K562 (cell line): ENCODE measurements around the gene TMEM120B. TPM values are rescaled to one million over a fixed set of nuclear protein-coding genes. Genes with fewer than 3 reads are reported as not detected.

Source experiments
- CAMTA2 ChIP-seq: fragments of 250-450 bp; sonication (Bioruptor Pico); conservative IDR thresholded peaks from 2 replicates; pipeline ENCODE4 v1.5.1; 2022
- CCAR2 ChIP-seq: fragments of 200-400 bp; formaldehyde crosslinking; IDR thresholded peaks from 2 replicates; pipeline ENCODE4 v1.6.1; 2017; ENCODE audit warnings: mild to moderate bottlenecking, low read depth, low read length
- CTBP1 ChIP-seq: fragments of 450-650 bp; IDR thresholded peaks from 2 replicates; pipeline ENCODE4 v1.6.1; 2016; ENCODE audit warnings: borderline replicate concordance
- DACH1 ChIP-seq: fragments of 450-650 bp; IDR thresholded peaks from 2 replicates; pipeline ENCODE4 v1.6.1; 2018; ENCODE audit not compliant: partially characterized antibody
- DMBX1 ChIP-seq: fragments of 250-450 bp; sonication (Bioruptor Pico); IDR thresholded peaks from 2 replicates; pipeline ENCODE4 v1.8.0; 2022; ENCODE audit warnings: inconsistent platforms, mild to moderate bottlenecking, moderate library complexity, borderline replicate concordance
- FOXK2 ChIP-seq, 2 experiments: fragments of 450-650 bp; IDR thresholded peaks in 1 of 2; conservative IDR thresholded peaks in 1 of 2; 2 replicates each; pipeline ENCODE4 v1.6.1; 2016; ENCODE audit warnings: low read depth in 2 of 2, mild to moderate bottlenecking in 1 of 2
- GATAD2B ChIP-seq: fragments of 450-650 bp; IDR thresholded peaks from 2 replicates; pipeline ENCODE4 v1.6.1; 2017; ENCODE audit warnings: mild to moderate bottlenecking, borderline replicate concordance
- GTF2E2 ChIP-seq: fragments of 200-800 bp; sonication (Bioruptor generic); IDR thresholded peaks from 2 replicates; pipeline ENCODE4 v1.6.1; 2016; ENCODE audit warnings: missing genetic modification characterization, missing compliant biosample characterization
- HMG20A ChIP-seq: fragments of 450-650 bp; formaldehyde crosslinking; conservative IDR thresholded peaks from 2 replicates; pipeline ENCODE4 v1.4.0; 2020; ENCODE audit warnings: mild to moderate bottlenecking, mixed read lengths
- LEF1 ChIP-seq: fragments of 450-650 bp; IDR thresholded peaks from 2 replicates; pipeline ENCODE4 v1.6.1; 2016; ENCODE audit warnings: mild to moderate bottlenecking
- MTA2 ChIP-seq: fragments of 450-650 bp; IDR thresholded peaks from 2 replicates; pipeline ENCODE4 v1.6.1; 2016; ENCODE audit warnings: low read depth
- MYC ChIP-seq, 2 experiments: fragments of 250-450 bp in 1 of 2; sonication (Bioruptor Pico) in 1 of 2; IDR thresholded peaks; 2 replicates each; pipeline versions ENCODE4 v1.5.1 to v1.6.1; 2012 to 2021; ENCODE audit warnings: low read depth in 2 of 2, borderline replicate concordance in 1 of 2, improper control_type of control experiment in 1 of 2, low read length in 1 of 2, mild to moderate bottlenecking in 1 of 2, moderate library complexity in 1 of 2
- NR3C1 ChIP-seq: sonication (generic); formaldehyde crosslinking; IDR thresholded peaks from 2 replicates; pipeline ENCODE4 v1.8.1; 2022; ENCODE audit warnings: missing genetic modification reagents
- PML ChIP-seq: IDR thresholded peaks from 2 replicates; pipeline ENCODE4 v1.6.1; 2012; ENCODE audit warnings: low read length, inconsistent platforms
- PTRF ChIP-seq: fragments of 450-650 bp; IDR thresholded peaks from 2 replicates; pipeline ENCODE4 v1.6.1; 2016; ENCODE audit warnings: mild to moderate bottlenecking, missing genetic modification characterization, missing compliant biosample characterization
- RBM22 ChIP-seq: fragments of 200-400 bp; formaldehyde crosslinking; IDR thresholded peaks from 2 replicates; pipeline ENCODE4 v1.6.1; 2018; ENCODE audit warnings: low read length, low read depth; ENCODE audit not compliant: poor library complexity, severe bottlenecking
- SMARCC2 ChIP-seq: fragments of 450-650 bp; IDR thresholded peaks from 2 replicates; pipeline ENCODE4 v1.6.1; 2017; ENCODE audit warnings: antibody characterized with exemption, moderate library complexity, mild to moderate bottlenecking, low read depth
- TAF7 ChIP-seq: fragments of 450-650 bp; IDR thresholded peaks from 2 replicates; pipeline ENCODE4 v1.6.1; 2016; ENCODE audit warnings: missing genetic modification characterization, missing compliant biosample characterization
- ZFX ChIP-seq: sonication (generic); formaldehyde crosslinking; IDR thresholded peaks from 2 replicates; pipeline ENCODE4 v1.8.0; 2022; ENCODE audit warnings: mild to moderate bottlenecking, missing genetic modification reagents, moderate library complexity
- ZNF174 ChIP-seq: fragments of 250-450 bp; sonication (Bioruptor Pico); IDR thresholded peaks from 2 replicates; pipeline ENCODE4 v1.4.0; 2020; ENCODE audit warnings: mild to moderate bottlenecking
- ZNF354B ChIP-seq: fragments of 250-450 bp; sonication (Bioruptor Pico); IDR thresholded peaks from 2 replicates; pipeline ENCODE4 v1.4.0; 2020
- ZNF408 ChIP-seq: fragments of 250-450 bp; sonication (Bioruptor Pico); IDR thresholded peaks from 2 replicates; pipeline ENCODE4 v1.4.0; 2020; ENCODE audit warnings: low read depth, mild to moderate bottlenecking, moderate library complexity
- ZNF507 ChIP-seq: conservative IDR thresholded peaks from 2 replicates; pipeline ENCODE4 v1.6.1; 2017; ENCODE audit warnings: missing genetic modification characterization, missing compliant biosample characterization
- ZNF766 ChIP-seq: fragments of 200-800 bp; sonication (Bioruptor generic); conservative IDR thresholded peaks from 2 replicates; pipeline ENCODE4 v1.6.1; 2016; ENCODE audit warnings: missing genetic modification characterization, missing compliant biosample characterization
- polyA plus RNA-seq, 8 experiments: library from polyadenylated mRNA; depleted of rRNA in 4 of 8; stranded (reverse) in 5 of 8; unstranded in 3 of 8; fragments of >200 nt; fragmentation: Nextera tagmentation in 2 of 8; fragmentation: Illumina TruSeq in 1 of 8; extraction: Ambion mirVana in 2 of 8; extraction: Trizol in 1 of 8; gene quantifications; 2 replicates each; pipeline versions ENCODE4 v1.2.1 to v1.2.3, GENCODE V29; 2011 to 2014; ENCODE audit warnings: inconsistent platforms in 1 of 8, missing spikeins in 1 of 8
- total RNA-seq, 7 experiments: library from RNA; depleted of rRNA in 6 of 7; stranded (reverse); fragments of >200 nt in 6 of 7; fragmentation: Illumina TruSeq in 2 of 7; extraction: Trizol in 2 of 7; gene quantifications; 2 replicates each; pipeline versions ENCODE4 v1.2.1 to v1.2.3, GENCODE V29; 2011 to 2021; ENCODE audit warnings: low replicate concordance in 1 of 7
- TF ChIP-seq, protein P1 (sequence below): fragments of 450-650 bp; formaldehyde crosslinking; IDR thresholded peaks from 2 replicates; pipeline ENCODE4 v1.4.0; 2022; ENCODE audit warnings: missing genetic modification characterization
- TF ChIP-seq, protein P2 (sequence below): sonication (generic); formaldehyde crosslinking; IDR thresholded peaks from 2 replicates; pipeline ENCODE4 v1.8.0; 2022; ENCODE audit warnings: mild to moderate bottlenecking, missing genetic modification reagents
- TF ChIP-seq, protein P3 (sequence below): fragments of 450-650 bp; IDR thresholded peaks from 2 replicates; pipeline ENCODE4 v1.7.1; 2018; ENCODE audit warnings: mild to moderate bottlenecking, low read depth; ENCODE audit not compliant: partially characterized antibody

Gene TMEM120B
- total and polyA plus RNA-seq, 9 of the 15 experiments (the other 6 are each of a cell fraction or from before 2014, with no cell fraction given), result 1.7 to 18.6 (median 7.4) TPM

DNA sequence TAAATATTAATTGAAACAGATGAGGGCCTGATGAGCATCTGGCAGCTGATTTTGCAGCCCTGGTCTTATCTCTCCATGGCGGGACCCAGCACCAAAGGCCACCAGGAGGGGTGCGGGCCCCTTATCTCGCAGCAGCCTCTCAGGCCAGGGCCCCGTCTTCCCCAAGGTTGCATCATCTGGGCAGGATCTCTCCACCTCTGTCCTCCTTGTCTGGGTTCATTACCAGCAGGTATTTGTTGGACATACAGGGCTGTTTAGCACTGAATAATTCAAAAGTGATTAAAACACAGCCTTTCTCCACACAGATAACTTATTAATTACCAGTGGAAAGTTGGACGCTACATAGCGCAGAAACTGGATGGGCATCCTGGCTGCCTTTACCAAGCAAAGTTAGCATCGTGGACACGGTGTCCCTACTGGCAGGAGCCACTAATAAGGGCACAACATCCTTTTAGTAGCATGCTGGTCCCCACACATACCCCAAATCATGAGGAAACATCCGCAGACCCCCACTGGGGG lies 25.8 kb downstream of the TMEM120B start (continued):
- no peak for TF ChIP-seq FOXK2 (conservative IDR thresholded peaks at IDR 0.05 in 1 of 2, IDR thresholded peaks at IDR 0.05 in 1 of 2; ENCODE audit: low read depth in 2 of 2)
- TF ChIP-seq ZNF174, result no peak
- TF ChIP-seq DACH1, result peak; percentile 70
- 0 out of 2 replicates have a peak, but pooled peaks have one; percentile 5 for TF ChIP-seq TAF7 (tag)
- peak; percentile 94 for TF ChIP-seq CTBP1
- no peak for TF ChIP-seq NR3C1 (CRISPR knock-in tag)
- TF ChIP-seq HMG20A, result no peak
- TF ChIP-seq LEF1, result peak; percentile 82
- TF ChIP-seq ZNF766 (CRISPR knock-in tag), result peak; percentile 84
- TF ChIP-seq SMARCC2, result peak; percentile 84
- TF ChIP-seq ZFX (CRISPR knock-in tag), result peak; percentile 56
- TF ChIP-seq ZNF507, result no peak
- TF ChIP-seq, protein P1, sequence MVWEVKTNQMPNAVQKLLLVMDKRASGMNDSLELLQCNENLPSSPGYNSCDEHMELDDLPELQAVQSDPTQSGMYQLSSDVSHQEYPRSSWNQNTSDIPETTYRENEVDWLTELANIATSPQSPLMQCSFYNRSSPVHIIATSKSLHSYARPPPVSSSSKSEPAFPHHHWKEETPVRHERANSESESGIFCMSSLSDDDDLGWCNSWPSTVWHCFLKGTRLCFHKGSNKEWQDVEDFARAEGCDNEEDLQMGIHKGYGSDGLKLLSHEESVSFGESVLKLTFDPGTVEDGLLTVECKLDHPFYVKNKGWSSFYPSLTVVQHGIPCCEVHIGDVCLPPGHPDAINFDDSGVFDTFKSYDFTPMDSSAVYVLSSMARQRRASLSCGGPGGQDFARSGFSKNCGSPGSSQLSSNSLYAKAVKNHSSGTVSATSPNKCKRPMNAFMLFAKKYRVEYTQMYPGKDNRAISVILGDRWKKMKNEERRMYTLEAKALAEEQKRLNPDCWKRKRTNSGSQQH, result no peak
- TF ChIP-seq GATAD2B, result peak; percentile 84; the same call in 1 of the 2 replicates
- TF ChIP-seq, protein P2, sequence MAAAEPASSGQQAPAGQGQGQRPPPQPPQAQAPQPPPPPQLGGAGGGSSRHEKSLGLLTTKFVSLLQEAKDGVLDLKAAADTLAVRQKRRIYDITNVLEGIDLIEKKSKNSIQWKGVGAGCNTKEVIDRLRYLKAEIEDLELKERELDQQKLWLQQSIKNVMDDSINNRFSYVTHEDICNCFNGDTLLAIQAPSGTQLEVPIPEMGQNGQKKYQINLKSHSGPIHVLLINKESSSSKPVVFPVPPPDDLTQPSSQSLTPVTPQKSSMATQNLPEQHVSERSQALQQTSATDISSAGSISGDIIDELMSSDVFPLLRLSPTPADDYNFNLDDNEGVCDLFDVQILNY (CRISPR knock-in tag), result no peak
- TF ChIP-seq ZNF354B (CRISPR knock-in tag), result no peak
- TF ChIP-seq ZNF408, result no peak
- TF ChIP-seq CCAR2, result no peak
- no peak for TF ChIP-seq PTRF
- TF ChIP-seq RBM22, result no peak
- no peak for TF ChIP-seq CAMTA2
- no peak for TF ChIP-seq GTF2E2 (tag)
- TF ChIP-seq, protein P3, sequence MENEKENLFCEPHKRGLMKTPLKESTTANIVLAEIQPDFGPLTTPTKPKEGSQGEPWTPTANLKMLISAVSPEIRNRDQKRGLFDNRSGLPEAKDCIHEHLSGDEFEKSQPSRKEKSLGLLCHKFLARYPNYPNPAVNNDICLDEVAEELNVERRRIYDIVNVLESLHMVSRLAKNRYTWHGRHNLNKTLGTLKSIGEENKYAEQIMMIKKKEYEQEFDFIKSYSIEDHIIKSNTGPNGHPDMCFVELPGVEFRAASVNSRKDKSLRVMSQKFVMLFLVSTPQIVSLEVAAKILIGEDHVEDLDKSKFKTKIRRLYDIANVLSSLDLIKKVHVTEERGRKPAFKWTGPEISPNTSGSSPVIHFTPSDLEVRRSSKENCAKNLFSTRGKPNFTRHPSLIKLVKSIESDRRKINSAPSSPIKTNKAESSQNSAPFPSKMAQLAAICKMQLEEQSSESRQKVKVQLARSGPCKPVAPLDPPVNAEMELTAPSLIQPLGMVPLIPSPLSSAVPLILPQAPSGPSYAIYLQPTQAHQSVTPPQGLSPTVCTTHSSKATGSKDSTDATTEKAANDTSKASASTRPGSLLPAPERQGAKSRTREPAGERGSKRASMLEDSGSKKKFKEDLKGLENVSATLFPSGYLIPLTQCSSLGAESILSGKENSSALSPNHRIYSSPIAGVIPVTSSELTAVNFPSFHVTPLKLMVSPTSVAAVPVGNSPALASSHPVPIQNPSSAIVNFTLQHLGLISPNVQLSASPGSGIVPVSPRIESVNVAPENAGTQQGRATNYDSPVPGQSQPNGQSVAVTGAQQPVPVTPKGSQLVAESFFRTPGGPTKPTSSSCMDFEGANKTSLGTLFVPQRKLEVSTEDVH, result no peak
- TF ChIP-seq MYC (IDR thresholded peaks at IDR 0.05; ENCODE audit: low read depth, low read length), result peak; percentile 85
- 0 out of 2 replicates have a peak, but pooled peaks have one; percentile 53 for TF ChIP-seq MYC (CRISPR knock-in tag; IDR thresholded peaks at IDR 0.05; ENCODE audit: borderline replicate concordance, low read depth)
- peak; percentile 94 for TF ChIP-seq DMBX1 (CRISPR knock-in tag)
- peak; percentile 91 for TF ChIP-seq PML
- peak; percentile 84 for TF ChIP-seq MTA2
